Stomach (tissue), 9 donors: ENCODE results near the gene DDX27. TPM values are rescaled to one million over a fixed set of nuclear protein-coding genes. Genes with fewer than 3 reads are reported as not detected.

Experiments
- DNase-seq, 2 donors: peaks; one replicate each; pipeline versions ENCODE4 v3.0.0 to v3.0.0-alpha.2; 2013 to 2019
- H3K27ac ChIP-seq, 5 donors: fragments of 200-600 bp in 4 of 5; sonication (generic) in 4 of 5; one replicate each; pipeline ENCODE4 v1.5.1; 2013 to 2019; ENCODE audit warnings: mild to moderate bottlenecking in 1 of 5, moderate library complexity in 1 of 5
- H3K27me3 ChIP-seq, 3 donors: fragments of 200-600 bp; sonication (generic); one replicate each; pipeline ENCODE4 v1.5.1; 2017 to 2019; ENCODE audit warnings: mixed run types in 1 of 3
- H3K36me3 ChIP-seq, 4 donors: fragments of 200-600 bp; sonication (generic); 1 replicate in 3 of 4; 2 replicates in 1 of 4; pipeline ENCODE4 v1.5.1; 2016 to 2019
- H3K4me1 ChIP-seq, 4 donors: fragments of 200-600 bp; sonication (generic); one replicate each; pipeline ENCODE4 v1.5.1; 2016 to 2019
- H3K4me3 ChIP-seq, 4 donors: fragments of 200-600 bp; sonication (generic) in 3 of 4; one replicate each; pipeline ENCODE4 v1.5.1; 2016 to 2019; ENCODE audit warnings: mild to moderate bottlenecking in 1 of 4
- H3K9me3 ChIP-seq, 4 donors: fragments of 200-600 bp; sonication (generic); one replicate each; pipeline ENCODE4 v1.5.1; 2016 to 2019
- EP300 ChIP-seq: sonication (generic); formaldehyde crosslinking; IDR thresholded peaks from one replicate; pipeline ENCODE4 v1.6.1; 2017; ENCODE audit warnings: antibody characterized with exemption
- POLR2A ChIP-seq, 4 donors: fragments of 450-650 bp; IDR thresholded peaks; one replicate each; pipeline ENCODE4 v1.6.1; 2016; ENCODE audit warnings: antibody characterized with exemption in 4 of 4, control low read depth in 2 of 4, mild to moderate bottlenecking in 1 of 4, moderate library complexity in 1 of 4
- POLR2AphosphoS5 ChIP-seq, 3 donors: sonication (generic); formaldehyde crosslinking; IDR thresholded peaks; one replicate each; pipeline ENCODE4 v1.6.1; 2016; ENCODE audit warnings: antibody characterized with exemption in 3 of 3
- WGBS, 5 donors: extraction: QIAGEN DNeasy Blood & Tissue Kit in 3 of 5; methylation state at CpG; one replicate each; pipeline versions ENCODE4 v1.1.5 to v1.1.7; 2013 to 2018; 5-methylcytosine and 5-hydroxymethylcytosine counted together
- intact Hi-C: fragments of 100-400 bp; cut with DNase I; formaldehyde crosslinking; loops from one replicate; pipeline ENCODE4 v1.15.1; 2023; ENCODE audit warnings: low total_unique reads
- polyA plus RNA-seq, 3 donors: library from polyadenylated mRNA; stranded (reverse); fragments of 200-250 nt; gene quantifications; one replicate each; pipeline ENCODE4 v1.2.3, GENCODE V29; 2013
- total RNA-seq, 5 donors: library from RNA; depleted of rRNA; stranded (reverse); fragments of >200 nt; gene quantifications; one replicate each; pipeline versions ENCODE4 v1.1.0 to v1.2.3, GENCODE V29; 2014 to 2016
- TF ChIP-seq, protein P1 (sequence below), 7 experiments: fragments of 450-650 bp in 4 of 7; fragments of 200-600 bp in 3 of 7; sonication (generic) in 3 of 7; IDR thresholded peaks; one replicate each; pipeline ENCODE4 v1.5.1; 2016 to 2019; ENCODE audit warnings: antibody characterized with exemption in 7 of 7, control low read depth in 2 of 7, mild to moderate bottlenecking in 1 of 7
- donor health status: healthy with polysubstance abuse.
- donor health status: Bipolar disorder and iron deficiency.
- donor health status: healthy.

Gene DDX27
- total and polyA plus RNA-seq, 8 donors: 11.7 to 38.2 (median 21.4) TPM

GRCh38 chr20:49283703-49284625, 64.7 kb downstream of the DDX27 start:
- Histone ChIP-seq H3K27me3 (no peaks in the 10 kb centered on the region), H3K9me3 (peaks cover 25 to 79% (median 49%) of the 10 kb centered on the region in 4 donors), H3K4me3 (peak overlapping the region in 2 of 4 donors; percentile 87 to 92), H3K4me1 (peaks cover 45 to 82% (median 57%) of the 10 kb centered on the region in 4 donors), H3K27ac (no peak overlapping the region), H3K36me3 (peaks cover 95 to 99% (median 97%) of the 10 kb centered on the region in 4 donors)
- no peak for DNase-seq
- WGBS, 5 donors: 81 to 96% (median 90%) methylated on average over 3 of the region's 3 CpGs
- intact Hi-C loops: no loop called here
- TF ChIP-seq, protein P1, sequence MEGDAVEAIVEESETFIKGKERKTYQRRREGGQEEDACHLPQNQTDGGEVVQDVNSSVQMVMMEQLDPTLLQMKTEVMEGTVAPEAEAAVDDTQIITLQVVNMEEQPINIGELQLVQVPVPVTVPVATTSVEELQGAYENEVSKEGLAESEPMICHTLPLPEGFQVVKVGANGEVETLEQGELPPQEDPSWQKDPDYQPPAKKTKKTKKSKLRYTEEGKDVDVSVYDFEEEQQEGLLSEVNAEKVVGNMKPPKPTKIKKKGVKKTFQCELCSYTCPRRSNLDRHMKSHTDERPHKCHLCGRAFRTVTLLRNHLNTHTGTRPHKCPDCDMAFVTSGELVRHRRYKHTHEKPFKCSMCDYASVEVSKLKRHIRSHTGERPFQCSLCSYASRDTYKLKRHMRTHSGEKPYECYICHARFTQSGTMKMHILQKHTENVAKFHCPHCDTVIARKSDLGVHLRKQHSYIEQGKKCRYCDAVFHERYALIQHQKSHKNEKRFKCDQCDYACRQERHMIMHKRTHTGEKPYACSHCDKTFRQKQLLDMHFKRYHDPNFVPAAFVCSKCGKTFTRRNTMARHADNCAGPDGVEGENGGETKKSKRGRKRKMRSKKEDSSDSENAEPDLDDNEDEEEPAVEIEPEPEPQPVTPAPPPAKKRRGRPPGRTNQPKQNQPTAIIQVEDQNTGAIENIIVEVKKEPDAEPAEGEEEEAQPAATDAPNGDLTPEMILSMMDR (IDR thresholded peaks at IDR 0.05): no peak
- TF ChIP-seq POLR2A (IDR thresholded peaks at IDR 0.05) (no peak), POLR2AphosphoS5 (IDR thresholded peaks at IDR 0.05) (no peak), EP300 (no peak)

- no peak for TF ChIP-seq EP300
- no peak for TF ChIP-seq POLR2AphosphoS5 (IDR thresholded peaks at IDR 0.05)
- TF ChIP-seq POLR2A (IDR thresholded peaks at IDR 0.05): no peak
- TF ChIP-seq, protein P1 (IDR thresholded peaks at IDR 0.05): no peak
- Histone ChIP-seq H3K36me3 (peaks cover 95 to 100% (median 100%) of the 10 kb centered on the region in 4 donors), H3K27ac (no peak overlapping the region), H3K9me3 (peaks cover 25 to 79% (median 49%) of the 10 kb centered on the region in 4 donors), H3K4me3 (peak overlapping the region in 1 of 4 donors; percentile 87), H3K4me1 (peaks cover 39 to 83% (median 59%) of the 10 kb centered on the region in 4 donors), H3K27me3 (no peaks in the 10 kb centered on the region)
- 90 to 94% (median 90%) methylated on average over 5 of the region's 5 CpGs for WGBS, 5 donors
- intact Hi-C loops: no loop called here
- no peak for DNase-seq
Observed at GRCh38 chr20:49284818-49285217, 65.6 kb downstream of the DDX27 start.

DNA sequence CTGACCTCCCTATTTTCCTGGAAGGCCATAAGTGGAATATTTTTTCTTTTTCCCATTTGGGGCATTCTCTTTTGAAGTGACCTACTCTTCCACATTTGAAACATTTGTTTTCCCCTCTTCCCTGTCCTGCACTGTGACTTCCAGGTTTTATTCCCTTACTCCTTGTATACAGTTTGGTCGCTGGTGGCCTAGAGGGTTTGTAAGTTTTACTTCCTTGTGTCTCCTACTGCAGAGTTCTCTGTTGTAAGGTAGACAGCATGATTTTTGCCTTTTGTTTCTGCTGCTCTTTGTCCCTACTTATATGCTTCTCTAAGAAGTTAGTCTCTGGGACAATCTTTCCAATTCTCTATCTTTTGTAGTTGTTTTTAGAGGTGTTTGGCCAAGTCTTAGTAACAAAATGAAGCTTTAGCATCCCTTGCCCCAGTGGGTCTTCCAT, 66.0 kb downstream of the DDX27 start:
- 81 to 95% (median 93%) methylated on average over 1 of the region's 1 CpG for WGBS, 5 donors
- Histone ChIP-seq H3K27me3 (no peaks in the 10 kb centered on the region), H3K27ac (no peak overlapping the region), H3K9me3 (peaks cover 25 to 75% (median 47%) of the 10 kb centered on the region in 4 donors), H3K36me3 (peaks cover 94 to 100% (median 100%) of the 10 kb centered on the region in 4 donors), H3K4me3 (peak overlapping the region in 1 of 4 donors; percentile 87), H3K4me1 (peaks cover 35 to 82% (median 55%) of the 10 kb centered on the region in 4 donors)
- no peak for DNase-seq
- intact Hi-C loops: no loop called here
- no peak for TF ChIP-seq POLR2AphosphoS5 (IDR thresholded peaks at IDR 0.05)
- TF ChIP-seq POLR2A (IDR thresholded peaks at IDR 0.05): no peak
- no peak for TF ChIP-seq EP300
- TF ChIP-seq, protein P1 (IDR thresholded peaks at IDR 0.05): no peak

- peaks cover 25 to 68% (median 42%) of the 10 kb centered on the region in 4 donors for H3K9me3 ChIP-seq
- H3K36me3 ChIP-seq: peaks cover 93 to 100% (median 100%) of the 10 kb centered on the region in 4 donors
- 91 to 96% (median 93%) methylated on average over 4 of the region's 4 CpGs for WGBS, 5 donors
- intact Hi-C loops: no loop called here
- H3K27ac ChIP-seq: peak overlapping the region in 1 of 5 donors; percentile 72
- DNase-seq: no peak
- no peak for TF ChIP-seq EP300
- TF ChIP-seq, protein P1 (IDR thresholded peaks at IDR 0.05): no peak
- TF ChIP-seq POLR2AphosphoS5 (IDR thresholded peaks at IDR 0.05): no peak
- H3K4me1 ChIP-seq: peaks cover 30 to 79% (median 48%) of the 10 kb centered on the region in 4 donors
- H3K27me3 ChIP-seq: no peaks in the 10 kb centered on the region
- H3K4me3 ChIP-seq: peak overlapping the region in 1 of 4 donors; percentile 87
Observed at GRCh38 chr20:49285813-49286494, 66.7 kb downstream of the DDX27 start.
